Activated naive CD8-positive, alpha-beta T cell treated with anti-CD3 and anti-CD28 coated beads for 36 hours (primary cell): ENCODE data around the gene ACOT2. TPM values are rescaled to one million over a fixed set of nuclear protein-coding genes. Genes with fewer than 3 reads are reported as not detected.
A peak's percentile ranks its signal among the peaks of the same experiment; 100 is the strongest.
"Not testable (repeated sequence)": the region's sequence is repeated elsewhere in the genome, so short reads cannot be mapped to it uniquely, and the experiment has no call there.

Source experiments
- DNase-seq: peaks from one replicate; pipeline ENCODE4 v3.0.0; 2021
- H3K27ac Mint-ChIP-seq: one replicate; pipeline ENCODE4 v1.8.0; 2022; ENCODE audit warnings: mild to moderate bottlenecking, moderate library complexity, mixed read lengths
- H3K27me3 Mint-ChIP-seq: one replicate; pipeline ENCODE4 v1.8.0; 2022; ENCODE audit warnings: mild to moderate bottlenecking, mixed read lengths
- H3K36me3 Mint-ChIP-seq: one replicate; pipeline ENCODE4 v1.8.0; 2021; ENCODE audit warnings: mild to moderate bottlenecking, mixed read lengths
- H3K4me1 Mint-ChIP-seq: one replicate; pipeline ENCODE4 v1.8.0; 2021; ENCODE audit warnings: mixed read lengths
- H3K4me3 Mint-ChIP-seq: one replicate; pipeline ENCODE4 v1.8.0; 2022; ENCODE audit warnings: mild to moderate bottlenecking, moderate library complexity, mixed read lengths
- H3K9me3 Mint-ChIP-seq: one replicate; pipeline ENCODE4 v1.8.0; 2022; ENCODE audit warnings: mixed read lengths
- total RNA-seq, 2 experiments: library from RNA; stranded (reverse); gene quantifications; one replicate each; pipeline ENCODE4 v1.2.3, GENCODE V29; 2021

ACOT2 gene
- total RNA-seq, 2 experiments from 2014 or later, result 13.2 to 13.8 TPM

DNA sequence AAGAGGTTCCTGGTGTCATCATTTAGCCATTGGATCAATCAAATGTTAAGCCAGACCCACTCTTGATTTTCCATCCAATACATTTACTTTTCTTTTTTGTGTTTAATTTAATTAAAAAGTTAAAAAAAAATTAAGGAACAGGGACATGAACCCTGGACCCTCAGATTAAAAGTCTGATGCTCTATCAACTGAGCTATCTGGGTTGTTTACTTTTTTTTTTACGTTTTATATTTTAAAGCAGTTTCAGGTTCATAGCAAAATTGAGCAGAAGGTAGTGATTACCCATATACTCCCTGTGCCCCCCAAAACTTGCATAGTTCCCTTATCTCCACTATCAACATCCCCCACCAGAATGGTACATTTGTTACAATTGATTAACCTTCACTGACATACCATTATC lies 19.7 kb downstream of the ACOT2 start:
- no peak for DNase-seq
- Mint-ChIP-seq H3K27ac (no peak overlapping the region), H3K36me3 (peaks cover 4% of the 10 kb centered on the region), H3K4me3 (no peak overlapping the region), H3K4me1 (peaks cover 10% of the 10 kb centered on the region), H3K27me3 (no peaks in the 10 kb centered on the region), H3K9me3 (no peaks in the 10 kb centered on the region)

DNA sequence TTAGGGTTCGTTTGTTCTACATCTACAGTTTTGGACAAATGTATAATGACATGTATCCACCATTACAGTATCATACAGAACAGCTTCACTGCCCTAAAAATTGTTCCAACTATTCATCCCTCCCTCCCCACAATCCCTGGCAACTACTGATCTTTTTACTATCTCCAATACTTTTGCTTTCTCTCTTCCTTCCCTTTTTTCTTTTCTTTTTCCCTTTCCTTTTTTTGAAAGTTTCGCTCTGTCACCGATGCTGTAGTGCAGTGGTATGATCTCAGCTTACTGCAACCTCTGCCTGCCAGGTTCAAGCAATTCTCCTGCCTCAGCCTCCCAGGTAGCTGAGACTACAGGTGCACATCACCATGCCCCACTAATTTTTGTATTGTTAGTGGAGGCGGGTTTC lies 20.1 kb downstream of the ACOT2 start:
- no peaks in the 10 kb centered on the region for H3K27me3 Mint-ChIP-seq
- H3K27ac Mint-ChIP-seq, result no peak overlapping the region
- DNase-seq, result no peak
- no peaks in the 10 kb centered on the region for H3K9me3 Mint-ChIP-seq
- peaks cover 10% of the 10 kb centered on the region for H3K4me1 Mint-ChIP-seq
- H3K36me3 Mint-ChIP-seq, result peaks cover 4% of the 10 kb centered on the region
- no peak overlapping the region for H3K4me3 Mint-ChIP-seq

DNA sequence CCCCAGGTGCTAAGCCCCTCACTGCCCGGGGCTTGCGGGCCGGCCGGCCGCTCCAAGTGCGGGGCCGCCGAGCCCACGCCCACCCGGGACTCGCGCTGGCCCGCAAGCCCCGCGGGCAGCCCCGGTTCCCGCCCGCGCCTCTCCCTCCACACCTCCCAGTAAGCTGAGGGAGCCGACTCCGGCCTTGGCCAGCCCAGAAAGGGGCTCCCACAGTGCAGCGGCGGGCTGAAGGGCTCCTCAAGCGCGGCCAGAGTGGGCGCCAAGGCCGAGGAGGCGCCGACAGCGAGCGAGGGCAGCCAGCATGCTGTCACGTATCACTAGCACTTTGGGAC lies 21.6 kb downstream of the ACOT2 start:
- H3K4me1 Mint-ChIP-seq, result peaks cover 10% of the 10 kb centered on the region
- H3K9me3 Mint-ChIP-seq, H3K27ac Mint-ChIP-seq, DNase-seq, H3K27me3 Mint-ChIP-seq, H3K36me3 Mint-ChIP-seq, H3K4me3 Mint-ChIP-seq: not testable (repeated sequence)

DNA sequence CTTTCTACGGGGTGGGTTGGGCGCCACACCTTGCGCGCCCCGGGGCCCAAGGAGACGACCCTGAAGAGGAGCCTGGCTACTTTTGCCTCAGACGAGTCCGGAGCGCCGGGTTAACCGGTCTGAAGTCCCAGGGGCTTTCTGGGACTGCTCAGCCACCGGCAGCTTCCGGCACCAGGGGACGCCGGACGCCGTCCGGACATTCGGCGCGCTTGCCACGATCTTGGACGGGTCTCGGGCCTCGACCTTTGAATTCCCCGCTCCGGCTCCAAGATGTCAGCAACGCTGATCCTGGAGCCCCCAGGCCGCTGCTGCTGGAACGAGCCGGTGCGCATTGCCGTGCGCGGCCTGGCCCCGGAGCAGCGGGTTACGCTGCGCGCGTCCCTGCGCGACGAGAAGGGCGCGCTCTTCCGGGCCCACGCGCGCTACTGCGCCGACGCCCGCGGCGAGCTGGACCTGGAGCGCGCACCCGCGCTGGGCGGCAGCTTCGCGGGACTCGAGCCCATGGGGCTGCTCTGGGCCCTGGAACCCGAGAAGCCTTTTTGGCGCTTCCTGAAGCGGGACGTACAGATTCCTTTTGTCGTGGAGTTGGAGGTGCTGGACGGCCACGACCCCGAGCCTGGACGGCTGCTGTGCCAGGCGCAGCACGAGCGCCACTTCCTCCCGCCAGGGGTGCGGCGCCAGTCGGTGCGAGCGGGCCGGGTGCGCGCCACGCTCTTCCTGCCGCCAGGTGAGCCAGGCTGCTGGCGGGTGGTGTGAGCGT lies 22.9 kb downstream of the ACOT2 start, which contains the start of gene ACOT4:
Gene ACOT4 (plus strand): TSS at position 184 of the 760 bp plus-strand sequence. CDS start 87 bp downstream, at position 271.
- H3K4me1 Mint-ChIP-seq, result peaks cover 10% of the 10 kb centered on the region
- peak within 1 kb of the TSS; percentile 19 for H3K27ac Mint-ChIP-seq
- peak; percentile 64 for DNase-seq
- H3K36me3 Mint-ChIP-seq, result peaks cover 7% of the 10 kb centered on the region
- H3K9me3 Mint-ChIP-seq, result no peaks in the 10 kb centered on the region
- peak within 1 kb of the TSS; percentile 71 for H3K4me3 Mint-ChIP-seq
- no peaks in the 10 kb centered on the region for H3K27me3 Mint-ChIP-seq

DNA sequence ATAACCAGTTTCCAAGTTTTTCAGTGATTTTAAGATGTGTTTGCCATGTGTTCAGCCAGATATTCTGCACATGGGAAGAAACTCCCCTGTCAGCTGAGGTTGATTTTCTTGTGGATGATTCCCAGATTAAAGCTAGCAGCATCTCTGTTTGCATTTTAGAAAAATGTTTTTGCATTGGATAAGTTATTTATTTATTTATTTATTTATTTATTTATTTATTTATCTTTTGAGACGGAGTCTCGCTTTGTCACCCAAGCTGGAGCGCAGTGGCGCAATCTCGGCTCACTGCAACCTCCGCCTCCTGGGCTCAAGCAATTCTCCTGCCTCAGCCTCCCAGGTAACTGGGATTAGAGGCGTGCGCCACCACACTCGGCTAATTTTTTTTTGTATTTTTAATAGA lies 25.5 kb downstream of the ACOT2 start:
- Mint-ChIP-seq H3K36me3 (peaks cover 7% of the 10 kb centered on the region), H3K4me3 (no peak overlapping the region)

DNA sequence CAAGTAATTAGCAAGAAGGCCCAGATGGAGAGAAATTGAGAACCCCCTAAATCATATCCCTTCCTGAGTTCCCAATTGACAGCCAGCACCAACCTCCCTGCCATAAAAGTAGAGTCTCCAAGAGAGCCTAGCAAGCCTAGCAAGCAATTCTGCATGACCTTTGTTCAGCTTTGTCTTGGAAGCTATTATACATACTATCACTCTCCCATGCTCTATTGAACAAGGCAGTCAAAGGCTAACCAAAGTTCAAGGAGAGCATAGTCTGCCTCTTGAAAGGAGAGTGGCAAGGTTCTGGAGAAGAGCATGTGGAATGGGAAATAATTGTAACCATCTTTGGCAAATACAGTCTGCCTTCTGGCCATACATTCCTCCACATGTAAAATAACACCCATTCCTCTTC lies 30.5 kb downstream of the ACOT2 start:
- H3K36me3 Mint-ChIP-seq, result peaks cover 3% of the 10 kb centered on the region
- no peak overlapping the region for H3K4me3 Mint-ChIP-seq
- DNase-seq, result no peak
- H3K9me3 Mint-ChIP-seq, result no peaks in the 10 kb centered on the region
- H3K4me1 Mint-ChIP-seq, result no peaks in the 10 kb centered on the region
- no peaks in the 10 kb centered on the region for H3K27me3 Mint-ChIP-seq
- H3K27ac Mint-ChIP-seq, result no peak overlapping the region

More for the DNA sequence above, 25.5 kb downstream of the ACOT2 start:
- H3K27ac Mint-ChIP-seq, result no peak overlapping the region
- H3K4me1 Mint-ChIP-seq, result peaks cover 9% of the 10 kb centered on the region
- H3K9me3 Mint-ChIP-seq, result no peaks in the 10 kb centered on the region
- no peaks in the 10 kb centered on the region for H3K27me3 Mint-ChIP-seq
- DNase-seq, result no peak

DNA sequence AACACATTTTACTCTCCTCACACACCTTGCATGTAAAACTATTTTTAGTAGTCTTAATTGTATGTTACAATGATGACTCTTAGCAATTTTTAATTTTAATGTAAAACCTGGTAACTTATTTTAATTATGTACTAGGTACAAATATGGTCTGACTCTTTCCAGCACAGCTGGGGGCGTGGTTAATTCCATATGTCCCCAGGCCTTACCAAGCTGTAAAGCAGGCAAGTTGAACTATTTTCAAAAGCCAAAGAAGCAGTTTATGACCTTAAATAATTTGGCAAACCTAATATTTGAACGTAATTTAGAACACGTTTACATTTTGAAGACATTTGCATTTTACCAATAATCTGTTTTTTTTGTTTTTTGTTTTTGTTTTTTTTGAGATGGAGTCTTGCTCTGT lies 34.0 kb downstream of the ACOT2 start:
- no peaks in the 10 kb centered on the region for H3K4me1 Mint-ChIP-seq
- no peak for DNase-seq
- no peaks in the 10 kb centered on the region for H3K9me3 Mint-ChIP-seq
- H3K36me3 Mint-ChIP-seq, result no peaks in the 10 kb centered on the region
- H3K27ac Mint-ChIP-seq, result no peak overlapping the region
- H3K27me3 Mint-ChIP-seq, result no peaks in the 10 kb centered on the region
- H3K4me3 Mint-ChIP-seq, result no peak overlapping the region

DNA sequence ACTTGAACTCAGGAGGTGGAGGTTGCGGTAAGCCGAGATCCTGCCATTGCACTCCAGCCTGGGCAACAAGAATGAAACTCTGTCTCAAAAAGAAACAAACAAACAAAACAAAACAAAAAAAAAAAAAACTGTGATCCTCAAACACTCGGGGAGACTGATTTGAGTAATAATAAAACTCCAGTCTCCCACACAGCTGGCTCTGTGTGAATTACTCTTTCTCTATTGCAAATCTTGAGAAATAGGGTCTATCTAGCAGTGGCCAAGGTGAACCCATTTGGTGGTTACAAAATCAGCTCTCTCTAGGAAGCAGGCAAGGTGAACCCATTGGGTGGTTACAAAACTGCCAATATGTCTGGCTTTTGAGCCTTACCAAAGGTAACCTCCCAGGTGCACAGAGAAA lies 37.3 kb downstream of the ACOT2 start:
- no peaks in the 10 kb centered on the region for H3K27me3 Mint-ChIP-seq

DNA sequence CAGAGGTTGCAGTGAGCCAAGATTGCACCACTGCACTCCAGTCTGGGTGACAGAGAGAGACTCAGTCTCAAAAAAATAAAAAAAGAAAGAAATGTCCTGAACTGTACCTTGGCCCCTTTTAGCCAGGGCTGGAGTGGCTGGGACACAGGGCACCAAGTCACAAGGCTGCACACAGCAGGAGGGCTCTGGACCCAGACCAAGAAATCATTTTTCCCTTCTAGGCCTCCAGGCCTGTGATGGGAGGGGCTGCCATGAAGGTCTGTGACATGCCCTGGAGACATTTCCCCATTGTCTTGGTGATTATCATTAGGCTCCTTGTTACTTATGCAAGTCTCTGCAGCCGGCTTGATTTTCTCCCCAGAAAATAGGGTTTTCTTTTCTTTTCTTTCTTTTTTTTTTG lies 38.2 kb downstream of the ACOT2 start:
- Mint-ChIP-seq H3K4me1 (peaks cover 3% of the 10 kb centered on the region), H3K27me3 (no peaks in the 10 kb centered on the region)

More for the DNA sequence above, 37.3 kb downstream of the ACOT2 start:
- Mint-ChIP-seq H3K36me3 (no peaks in the 10 kb centered on the region), H3K4me1 (no peaks in the 10 kb centered on the region), H3K27ac (no peak overlapping the region), H3K9me3 (no peaks in the 10 kb centered on the region), H3K4me3 (no peak overlapping the region)
- no peak for DNase-seq

DNA sequence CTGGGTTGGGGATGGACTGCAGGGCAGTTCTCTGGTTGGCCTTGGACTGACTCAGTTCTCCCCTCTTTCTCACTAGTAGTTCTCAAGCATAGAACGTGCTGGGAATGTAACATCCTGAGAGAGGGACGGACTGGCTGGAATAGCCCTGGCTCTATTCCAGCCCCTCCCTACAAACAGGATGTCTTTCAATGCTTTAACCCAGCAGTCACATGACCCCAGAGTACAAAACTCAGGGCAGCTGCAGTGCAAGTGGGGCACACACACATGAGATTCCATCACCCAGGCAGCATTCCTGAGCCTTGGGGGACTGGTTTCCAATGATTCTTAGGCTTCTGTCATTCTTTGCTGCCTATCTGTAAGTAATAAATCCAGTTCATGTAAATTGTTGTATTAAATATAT lies 41.7 kb downstream of the ACOT2 start:
- Mint-ChIP-seq H3K9me3 (no peaks in the 10 kb centered on the region), H3K27ac (no peak overlapping the region), H3K4me3 (no peak overlapping the region), H3K27me3 (no peaks in the 10 kb centered on the region), H3K36me3 (no peaks in the 10 kb centered on the region), H3K4me1 (peaks cover 6% of the 10 kb centered on the region)
- DNase-seq, result no peak

More for the DNA sequence above, 38.2 kb downstream of the ACOT2 start:
- H3K36me3 Mint-ChIP-seq, result no peaks in the 10 kb centered on the region
- H3K9me3 Mint-ChIP-seq, result no peaks in the 10 kb centered on the region
- no peak for DNase-seq
- H3K4me3 Mint-ChIP-seq, result no peak overlapping the region
- no peak overlapping the region for H3K27ac Mint-ChIP-seq

DNA sequence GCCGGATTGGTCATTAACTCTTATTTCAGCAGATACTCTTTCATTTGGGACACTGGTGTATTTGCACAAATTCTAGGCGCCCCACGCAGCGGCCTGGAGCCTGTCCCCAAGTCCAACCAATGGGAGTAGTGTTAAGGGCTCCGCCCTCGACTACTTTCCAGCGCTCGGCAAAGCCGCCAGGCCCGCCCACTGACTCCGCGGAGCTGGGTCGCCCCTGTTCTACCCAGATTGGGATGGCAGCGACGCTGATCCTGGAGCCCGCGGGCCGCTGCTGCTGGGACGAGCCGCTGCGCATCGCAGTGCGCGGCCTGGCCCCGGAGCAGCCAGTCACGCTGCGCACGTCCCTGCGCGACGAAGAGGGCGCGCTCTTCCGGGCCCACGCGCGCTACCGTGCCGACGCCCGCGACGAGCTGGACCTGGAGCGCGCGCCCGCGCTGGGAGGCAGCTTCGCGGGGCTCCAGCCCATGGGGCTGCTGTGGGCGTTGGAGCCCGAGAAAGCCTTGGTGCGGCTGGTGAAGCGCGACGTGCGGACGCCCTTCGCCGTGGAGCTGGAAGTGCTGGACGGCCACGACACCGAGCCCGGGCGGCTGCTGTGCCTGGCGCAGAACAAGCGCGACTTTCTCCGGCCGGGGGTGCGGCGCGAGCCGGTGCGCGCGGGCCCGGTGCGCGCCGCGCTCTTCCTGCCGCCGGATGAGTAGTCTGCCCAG lies 43.5 kb downstream of the ACOT2 start, which contains the start of gene ACOT6:
Gene ACOT6 (plus strand): TSS at position 179 of the 707 bp plus-strand sequence. CDS start 55 bp downstream, at position 234.
- DNase-seq, result peak; percentile 76
- Mint-ChIP-seq H3K27ac (no peak within 1 kb of the TSS), H3K36me3 (no peaks in the 10 kb centered on the region), H3K9me3 (no peaks in the 10 kb centered on the region), H3K27me3 (no peaks in the 10 kb centered on the region), H3K4me3 (peak within 1 kb of the TSS; percentile 79), H3K4me1 (peaks cover 6% of the 10 kb centered on the region)

DNA sequence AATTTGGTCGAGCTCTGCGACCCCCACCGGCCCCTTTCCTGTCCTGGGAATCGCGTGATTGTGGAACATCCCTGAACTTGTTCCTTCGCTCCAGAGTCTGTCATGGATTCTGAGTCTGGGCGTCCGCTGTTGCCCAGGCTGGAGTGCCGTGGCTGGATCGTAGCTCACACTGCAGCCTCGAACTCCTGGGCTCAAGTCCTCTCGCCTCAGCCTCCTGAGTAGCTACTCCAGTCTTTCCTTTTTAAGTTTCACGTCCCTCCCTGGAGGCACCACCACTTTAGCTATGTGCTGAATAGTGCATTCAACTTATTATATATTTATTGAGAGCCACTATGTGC lies 44.0 kb downstream of the ACOT2 start:
- Mint-ChIP-seq H3K27me3 (no peaks in the 10 kb centered on the region), H3K36me3 (no peaks in the 10 kb centered on the region), H3K4me1 (peaks cover 6% of the 10 kb centered on the region), H3K4me3 (peak overlapping the region; percentile 78), H3K27ac (no peak overlapping the region), H3K9me3 (no peaks in the 10 kb centered on the region)
- no peak for DNase-seq

DNA sequence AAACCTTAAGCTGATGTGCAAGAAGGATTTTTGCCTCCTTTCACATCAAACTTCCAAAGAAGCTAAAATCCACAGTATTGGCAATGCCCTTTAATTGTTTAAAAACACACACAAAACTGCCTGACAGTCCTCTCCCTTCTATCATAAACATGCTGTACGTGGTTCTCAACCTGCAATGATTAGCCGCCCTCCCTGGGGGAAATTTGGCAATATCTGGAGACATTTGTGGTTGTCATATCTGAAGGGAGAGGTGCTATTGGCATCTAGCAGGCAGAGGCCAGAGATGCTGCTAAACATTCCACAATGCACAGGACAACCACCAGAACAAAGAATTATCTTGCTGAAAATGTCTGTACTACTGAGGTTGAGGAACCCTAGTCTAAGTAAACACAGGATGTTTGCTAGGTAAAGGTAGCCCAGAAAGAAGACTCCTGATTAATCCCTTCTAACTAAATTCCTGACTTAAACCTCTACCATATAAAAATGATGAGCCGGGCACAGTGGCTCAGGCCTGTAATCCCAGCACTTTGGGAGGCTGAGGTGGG lies 44.5 kb downstream of the ACOT2 start:
- Mint-ChIP-seq H3K27ac (no peak overlapping the region), H3K27me3 (no peaks in the 10 kb centered on the region), H3K36me3 (no peaks in the 10 kb centered on the region), H3K4me1 (peaks cover 6% of the 10 kb centered on the region), H3K9me3 (no peaks in the 10 kb centered on the region), H3K4me3 (peak overlapping the region; percentile 78)
- DNase-seq, result no peak

DNA sequence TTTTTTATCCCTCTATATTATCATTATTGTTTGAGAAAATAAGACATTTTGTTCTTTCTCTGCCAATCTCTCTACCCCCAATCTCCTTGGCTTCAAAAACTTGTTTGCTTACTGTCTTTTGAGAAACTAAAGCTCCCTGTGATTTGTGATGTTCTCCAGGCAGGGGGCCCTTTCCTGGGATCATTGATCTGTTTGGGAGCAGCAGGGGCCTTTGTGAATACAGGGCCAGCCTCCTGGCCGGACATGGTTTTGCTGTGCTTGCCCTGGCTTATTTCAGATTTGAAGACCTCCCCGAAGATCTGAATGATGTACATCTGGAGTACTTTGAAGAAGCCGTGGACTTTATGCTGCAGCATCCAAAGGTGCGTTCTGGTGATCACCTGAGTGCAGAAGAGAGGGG lies 47.8 kb downstream of the ACOT2 start:
- Mint-ChIP-seq H3K4me3 (no peak overlapping the region), H3K4me1 (peaks cover 6% of the 10 kb centered on the region), H3K36me3 (no peaks in the 10 kb centered on the region), H3K27me3 (no peaks in the 10 kb centered on the region), H3K27ac (no peak overlapping the region), H3K9me3 (no peaks in the 10 kb centered on the region)
- DNase-seq, result no peak

DNA sequence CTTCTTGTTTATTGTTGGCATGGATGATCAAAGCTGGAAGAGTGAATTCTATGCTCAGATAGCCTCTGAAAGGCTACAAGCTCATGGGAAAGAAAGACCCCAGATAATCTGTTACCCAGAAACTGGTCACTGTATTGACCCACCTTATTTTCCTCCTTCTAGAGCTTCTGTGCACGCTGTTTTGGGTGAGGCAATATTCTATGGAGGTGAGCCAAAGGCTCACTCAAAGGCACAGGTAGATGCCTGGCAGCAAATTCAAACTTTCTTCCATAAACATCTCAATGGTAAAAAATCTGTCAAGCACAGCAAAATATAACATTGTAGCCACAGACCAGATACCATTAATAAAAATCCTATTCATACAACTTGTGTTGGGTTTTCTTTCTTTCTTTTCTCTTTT lies 50.5 kb downstream of the ACOT2 start:
- H3K4me3 Mint-ChIP-seq, result no peak overlapping the region
- H3K9me3 Mint-ChIP-seq, result no peaks in the 10 kb centered on the region
- no peaks in the 10 kb centered on the region for H3K4me1 Mint-ChIP-seq
- H3K36me3 Mint-ChIP-seq, result no peaks in the 10 kb centered on the region
- no peak for DNase-seq
- no peak overlapping the region for H3K27ac Mint-ChIP-seq
- no peaks in the 10 kb centered on the region for H3K27me3 Mint-ChIP-seq
